ENCODE measurements around the gene LSP1.

LSP1 gene

GRCh38 chr11:1836011-1836945, 16.6 kb upstream of the LSP1 start:
- no peak for DNase-seq (ENCODE audit: low read depth in 3 of 3)

- peak; percentile 58 to 73 (median 59) for DNase-seq (ENCODE audit: low read depth in 3 of 3)
These were observed 15.5 kb upstream of the LSP1 start for GRCh38 chr11:1837171-1838076.

- DNase-seq (ENCODE audit: low read depth in 3 of 3) = no peak
These were observed 14.8 kb upstream of the LSP1 start for GRCh38 chr11:1838077-1838425.

GRCh38 chr11:1838426-1839144, 14.3 kb upstream of the LSP1 start, which contains the start of gene TNNI2:
TSS of gene TNNI2 (plus strand) at chr11:1838981. CDS start at chr11:1839697, 716 bp downstream.
- DNase-seq (ENCODE audit: low read depth in 3 of 3) = no peak

- no peak for DNase-seq (ENCODE audit: low read depth in 3 of 3)
These were observed 13.5 kb upstream of the LSP1 start for GRCh38 chr11:1839204-1839923.

- DNase-seq (ENCODE audit: low read depth in 3 of 3) = no peak
These were observed 12.7 kb upstream of the LSP1 start for GRCh38 chr11:1839924-1840779.

GRCh38 chr11:1840780-1841480, 12.0 kb upstream of the LSP1 start:
- no peak for DNase-seq (ENCODE audit: low read depth in 3 of 3)

- no peak for DNase-seq (ENCODE audit: low read depth in 3 of 3)
These were observed 11.3 kb upstream of the LSP1 start for GRCh38 chr11:1841511-1842148.

GRCh38 chr11:1842149-1843097, 10.5 kb upstream of the LSP1 start:
- no peak for DNase-seq (ENCODE audit: low read depth in 3 of 3)

GRCh38 chr11:1843098-1843473, 9.8 kb upstream of the LSP1 start:
- no peak for DNase-seq (ENCODE audit: low read depth in 3 of 3)

GRCh38 chr11:1843796-1844195, 9.1 kb upstream of the LSP1 start:
- no peak for DNase-seq (ENCODE audit: low read depth in 3 of 3)

- peak in 1 of 3 experiments; percentile 45 for DNase-seq (ENCODE audit: low read depth in 3 of 3)
These were observed 8.4 kb upstream of the LSP1 start for GRCh38 chr11:1844221-1845094.

GRCh38 chr11:1845095-1845429, 7.8 kb upstream of the LSP1 start:
- DNase-seq (ENCODE audit: low read depth in 3 of 3) = no peak

- DNase-seq (ENCODE audit: low read depth in 3 of 3) = no peak
These were observed 7.1 kb upstream of the LSP1 start for GRCh38 chr11:1845561-1846452.

GRCh38 chr11:1846453-1846932, 6.4 kb upstream of the LSP1 start:
- DNase-seq (ENCODE audit: low read depth in 3 of 3) = no peak
